ENCODE results near the gene SLC41A1. TPM values are rescaled to one million over a fixed set of nuclear protein-coding genes. Genes with fewer than 3 reads are reported as not detected.

Gene SLC41A1
- polyA plus RNA-seq, 1 of the 3 experiments (the other 2 are of a cell fraction), result 18.3 TPM

DNA sequence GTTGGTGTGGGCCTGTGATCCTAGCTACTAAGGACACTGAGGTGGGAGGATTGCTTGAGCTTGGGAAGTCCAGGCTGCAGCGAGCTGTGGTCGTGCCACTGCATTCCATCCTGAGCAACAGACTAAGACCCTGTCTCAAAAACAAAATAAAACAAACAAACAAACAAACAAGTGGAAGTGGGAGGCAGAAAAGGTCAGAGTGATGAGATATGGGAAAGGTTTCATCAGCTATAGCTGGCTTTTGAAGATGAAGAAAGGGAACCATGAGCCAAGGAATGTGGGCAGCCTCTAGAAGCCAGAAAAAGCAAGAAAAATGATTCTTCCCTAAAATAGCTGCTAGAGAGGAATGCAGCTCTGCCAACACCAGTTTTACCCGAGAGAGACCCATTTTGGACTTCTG is 52.4 kb downstream of the SLC41A1 start:
- no peak overlapping the region for H2AFZ ChIP-seq (ENCODE audit: low read depth)
- no peaks in the 10 kb centered on the region for H3K4me1 ChIP-seq (ENCODE audit: control insufficient read depth in 1 of 2, insufficient read depth in 2 of 2, low read depth in 1 of 2, low read length in 1 of 2)
- no peaks in the 10 kb centered on the region for H3K79me2 ChIP-seq (ENCODE audit: insufficient read depth)
- no peaks in the 10 kb centered on the region for H3F3A ChIP-seq (replicated peaks; ENCODE audit: insufficient read depth)
- H3K27ac ChIP-seq (ENCODE audit: low read depth in 2 of 2, low read length in 1 of 2), result no peak overlapping the region
- DNase-seq, result no peak
- WGBS (ENCODE audit: low lambda C conversion rate), result 84% methylated on average over 3 of the region's 3 CpGs
- H3K9ac ChIP-seq, result no peak overlapping the region
- no peaks in the 10 kb centered on the region for H3K9me3 ChIP-seq
- TF ChIP-seq RXRA (IDR thresholded peaks at IDR 0.05; ENCODE audit: borderline replicate concordance, low read depth), result no peak
- no peak for TF ChIP-seq MEF2A (IDR thresholded peaks at IDR 0.05; ENCODE audit: borderline replicate concordance, low read depth)
- TF ChIP-seq, protein P1, sequence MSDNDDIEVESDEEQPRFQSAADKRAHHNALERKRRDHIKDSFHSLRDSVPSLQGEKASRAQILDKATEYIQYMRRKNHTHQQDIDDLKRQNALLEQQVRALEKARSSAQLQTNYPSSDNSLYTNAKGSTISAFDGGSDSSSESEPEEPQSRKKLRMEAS (IDR thresholded peaks at IDR 0.05; ENCODE audit: low read depth), result no peak
- no peak for TF ChIP-seq POLR2AphosphoS5 (IDR thresholded peaks at IDR 0.05; ENCODE audit: low read depth, low read length)
- TF ChIP-seq CHD2 (IDR thresholded peaks at IDR 0.05; ENCODE audit: low read length, partially characterized antibody), result no peak
- no peak for TF ChIP-seq RCOR1 (IDR thresholded peaks at IDR 0.05; ENCODE audit: low read length)
- TF ChIP-seq SIN3A (IDR thresholded peaks at IDR 0.05; ENCODE audit: borderline replicate concordance, low read depth, low read length), result no peak
- TF ChIP-seq TAF1 (IDR thresholded peaks at IDR 0.05; ENCODE audit: borderline replicate concordance, low read depth, low read length), result no peak
- no peak for TF ChIP-seq EZH2phosphoT487 (IDR thresholded peaks at IDR 0.05; ENCODE audit: borderline replicate concordance, low read depth)
- TF ChIP-seq EP300 (IDR thresholded peaks at IDR 0.05; ENCODE audit: borderline replicate concordance in 1 of 2, low read depth in 1 of 2, low read length in 1 of 2), result no peak
- no peak for TF ChIP-seq GATA2 (CRISPR knock-in tag; IDR thresholded peaks at IDR 0.05)
- TF ChIP-seq, protein P2, sequence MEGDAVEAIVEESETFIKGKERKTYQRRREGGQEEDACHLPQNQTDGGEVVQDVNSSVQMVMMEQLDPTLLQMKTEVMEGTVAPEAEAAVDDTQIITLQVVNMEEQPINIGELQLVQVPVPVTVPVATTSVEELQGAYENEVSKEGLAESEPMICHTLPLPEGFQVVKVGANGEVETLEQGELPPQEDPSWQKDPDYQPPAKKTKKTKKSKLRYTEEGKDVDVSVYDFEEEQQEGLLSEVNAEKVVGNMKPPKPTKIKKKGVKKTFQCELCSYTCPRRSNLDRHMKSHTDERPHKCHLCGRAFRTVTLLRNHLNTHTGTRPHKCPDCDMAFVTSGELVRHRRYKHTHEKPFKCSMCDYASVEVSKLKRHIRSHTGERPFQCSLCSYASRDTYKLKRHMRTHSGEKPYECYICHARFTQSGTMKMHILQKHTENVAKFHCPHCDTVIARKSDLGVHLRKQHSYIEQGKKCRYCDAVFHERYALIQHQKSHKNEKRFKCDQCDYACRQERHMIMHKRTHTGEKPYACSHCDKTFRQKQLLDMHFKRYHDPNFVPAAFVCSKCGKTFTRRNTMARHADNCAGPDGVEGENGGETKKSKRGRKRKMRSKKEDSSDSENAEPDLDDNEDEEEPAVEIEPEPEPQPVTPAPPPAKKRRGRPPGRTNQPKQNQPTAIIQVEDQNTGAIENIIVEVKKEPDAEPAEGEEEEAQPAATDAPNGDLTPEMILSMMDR (IDR thresholded peaks at IDR 0.05), result no peak
- no peak for TF ChIP-seq MXI1 (IDR thresholded peaks at IDR 0.05; ENCODE audit: low read depth, low read length)
- no peaks in the 10 kb centered on the region for H3K9me2 ChIP-seq
- CTCF ChIA-PET, result interaction anchor here (1.3 to 1.8 kb wide), 3 partner anchors 31 to 217 kb away, joined by 3 to 7 read pairs (median 6); no protein-coding TSS in a partner anchor
- H4K20me1 ChIP-seq (ENCODE audit: insufficient read depth), result no peaks in the 10 kb centered on the region
- POLR2A ChIA-PET, result no interaction called here
- H3K27me3 ChIP-seq (ENCODE audit: insufficient read depth), result no peaks in the 10 kb centered on the region
- no peaks in the 10 kb centered on the region for H3K36me3 ChIP-seq (replicated peaks in 1 of 2; ENCODE audit: control insufficient read depth in 1 of 2, insufficient read depth in 2 of 2, low read length in 1 of 2)
- no peak overlapping the region for H3K4me2 ChIP-seq
- H3K4me3 ChIP-seq (ENCODE audit: low read depth in 2 of 2, low read length in 1 of 2), result no peak overlapping the region

DNA sequence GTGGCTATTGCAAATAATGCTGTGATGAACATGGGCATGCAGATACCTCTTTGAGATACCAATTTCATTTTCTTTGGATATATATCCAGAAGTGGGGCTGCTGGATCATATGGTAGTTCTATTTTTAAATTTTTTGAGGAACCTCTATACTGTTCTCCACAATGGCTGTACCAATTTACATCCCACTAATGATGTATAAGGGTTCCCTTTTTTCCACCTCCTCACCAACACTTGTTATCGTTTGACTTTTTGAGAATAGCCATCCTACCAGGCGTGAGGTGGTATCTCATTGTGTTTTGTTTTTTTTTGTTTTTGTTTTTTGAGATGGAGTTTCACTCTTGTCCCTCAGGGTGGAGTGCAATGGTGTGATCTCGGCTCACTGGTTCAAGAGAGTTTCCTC is 56.4 kb downstream of the SLC41A1 start:
- DNase-seq, result no peak
- H3K4me3 ChIP-seq (ENCODE audit: low read depth in 2 of 2, low read length in 1 of 2), result no peak overlapping the region
- no peaks in the 10 kb centered on the region for H3K36me3 ChIP-seq (replicated peaks in 1 of 2; ENCODE audit: control insufficient read depth in 1 of 2, insufficient read depth in 2 of 2, low read length in 1 of 2)
- H3K79me2 ChIP-seq (ENCODE audit: insufficient read depth), result no peaks in the 10 kb centered on the region
- no peak for TF ChIP-seq CHD2 (IDR thresholded peaks at IDR 0.05; ENCODE audit: low read length, partially characterized antibody)
- TF ChIP-seq, protein P3, sequence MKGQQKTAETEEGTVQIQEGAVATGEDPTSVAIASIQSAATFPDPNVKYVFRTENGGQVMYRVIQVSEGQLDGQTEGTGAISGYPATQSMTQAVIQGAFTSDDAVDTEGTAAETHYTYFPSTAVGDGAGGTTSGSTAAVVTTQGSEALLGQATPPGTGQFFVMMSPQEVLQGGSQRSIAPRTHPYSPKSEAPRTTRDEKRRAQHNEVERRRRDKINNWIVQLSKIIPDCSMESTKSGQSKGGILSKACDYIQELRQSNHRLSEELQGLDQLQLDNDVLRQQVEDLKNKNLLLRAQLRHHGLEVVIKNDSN (IDR thresholded peaks at IDR 0.05; ENCODE audit: borderline replicate concordance, low read depth), result no peak
- TF ChIP-seq, protein P4, sequence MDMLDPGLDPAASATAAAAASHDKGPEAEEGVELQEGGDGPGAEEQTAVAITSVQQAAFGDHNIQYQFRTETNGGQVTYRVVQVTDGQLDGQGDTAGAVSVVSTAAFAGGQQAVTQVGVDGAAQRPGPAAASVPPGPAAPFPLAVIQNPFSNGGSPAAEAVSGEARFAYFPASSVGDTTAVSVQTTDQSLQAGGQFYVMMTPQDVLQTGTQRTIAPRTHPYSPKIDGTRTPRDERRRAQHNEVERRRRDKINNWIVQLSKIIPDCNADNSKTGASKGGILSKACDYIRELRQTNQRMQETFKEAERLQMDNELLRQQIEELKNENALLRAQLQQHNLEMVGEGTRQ (IDR thresholded peaks at IDR 0.05; ENCODE audit: borderline replicate concordance, low read depth, low read length), result no peak
- no peak for TF ChIP-seq FOXM1 (IDR thresholded peaks at IDR 0.05; ENCODE audit: low read depth)
- ChIA-PET CTCF (no interaction called here), POLR2A (no interaction called here)
- H3K4me2 ChIP-seq, result no peak overlapping the region
- no peaks in the 10 kb centered on the region for H4K20me1 ChIP-seq (ENCODE audit: insufficient read depth)
- H3F3A ChIP-seq (replicated peaks; ENCODE audit: insufficient read depth), result no peaks in the 10 kb centered on the region
- H3K9ac ChIP-seq, result no peak overlapping the region
- H3K9me3 ChIP-seq, result no peaks in the 10 kb centered on the region
- H2AFZ ChIP-seq (ENCODE audit: low read depth), result no peak overlapping the region
- H3K27ac ChIP-seq (ENCODE audit: low read depth in 2 of 2, low read length in 1 of 2), result no peak overlapping the region
- no peaks in the 10 kb centered on the region for H3K4me1 ChIP-seq (ENCODE audit: control insufficient read depth in 1 of 2, insufficient read depth in 2 of 2, low read depth in 1 of 2, low read length in 1 of 2)
- H3K9me2 ChIP-seq, result no peaks in the 10 kb centered on the region
- 70% methylated on average over 3 of the region's 3 CpGs for WGBS (ENCODE audit: low lambda C conversion rate)
- no peaks in the 10 kb centered on the region for H3K27me3 ChIP-seq (ENCODE audit: insufficient read depth)

Data from SK-N-SH (cell line).